Loucy (cell line): ENCODE results near the gene MTF2.

Experiments
- H2AFZ ChIP-seq: fragments of 200-600 bp; sonication (generic); 2 replicates; pipeline ENCODE4 v1.6.0; 2016; ENCODE audit warnings: antibody characterized with exemption, mild to moderate bottlenecking, low read length, moderate library complexity
- H3F3A ChIP-seq: fragments of 200-600 bp; 2 replicates; pipeline ENCODE4 v1.6.0; 2016; ENCODE audit warnings: antibody characterized with exemption, low read depth, mild to moderate bottlenecking
- H3K27me3 ChIP-seq: fragments of 200-600 bp; sonication (generic); 2 replicates; pipeline ENCODE4 v1.6.1; 2014; ENCODE audit warnings: low read length, mild to moderate bottlenecking; ENCODE audit not compliant: insufficient read depth, poor library complexity, severe bottlenecking
- H3K36me3 ChIP-seq: fragments of 200-600 bp; sonication (generic); 2 replicates; pipeline ENCODE4 v1.6.1; 2016; ENCODE audit warnings: low read length; ENCODE audit not compliant: insufficient read depth
- H3K4me1 ChIP-seq: fragments of 200-600 bp; sonication (generic); 2 replicates; pipeline ENCODE4 v1.5.1; 2014; ENCODE audit warnings: low read length, mild to moderate bottlenecking; ENCODE audit not compliant: insufficient read depth, poor library complexity, severe bottlenecking
- H3K4me2 ChIP-seq: fragments of 200-600 bp; sonication (generic); 2 replicates; pipeline ENCODE4 v1.6.0; 2014; ENCODE audit warnings: antibody characterized with exemption, low read length, low read depth, mild to moderate bottlenecking; ENCODE audit not compliant: poor library complexity, severe bottlenecking
- H3K4me3 ChIP-seq: fragments of 200-600 bp; sonication (generic); 2 replicates; pipeline ENCODE4 v1.5.1; 2014; ENCODE audit warnings: low read length, mild to moderate bottlenecking, mixed read lengths; ENCODE audit not compliant: poor library complexity, severe bottlenecking
- H3K79me2 ChIP-seq: fragments of 200-600 bp; sonication (generic); 2 replicates; pipeline ENCODE4 v1.6.1; 2014; ENCODE audit warnings: low read length; ENCODE audit not compliant: insufficient read depth
- H3K9ac ChIP-seq: fragments of 200-600 bp; sonication (generic); 2 replicates; pipeline ENCODE4 v1.6.0; 2014; ENCODE audit warnings: mild to moderate bottlenecking, low read depth, low read length, moderate library complexity; ENCODE audit not compliant: poor library complexity, severe bottlenecking
- H3K9me2 ChIP-seq: fragments of 200-600 bp; sonication (generic); replicated peaks from 2 replicates; pipeline ENCODE4 v1.6.1; 2016; ENCODE audit warnings: low read depth, low read length, mixed read lengths
- H3K9me3 ChIP-seq: fragments of 200-600 bp; sonication (generic); 2 replicates; pipeline ENCODE4 v1.6.1; 2014; ENCODE audit warnings: mild to moderate bottlenecking, antibody characterized with exemption, low read length, low read depth; ENCODE audit not compliant: insufficient read depth
- H4K20me1 ChIP-seq: fragments of 200-600 bp; sonication (generic); 2 replicates; pipeline ENCODE4 v1.6.0; 2014; ENCODE audit warnings: antibody characterized with exemption, low read length, mild to moderate bottlenecking; ENCODE audit not compliant: insufficient read depth, poor library complexity, severe bottlenecking
- CTCF ChIP-seq: fragments of 200-600 bp; sonication (generic); conservative IDR thresholded peaks from 2 replicates; pipeline ENCODE4 v1.5.1; 2014; ENCODE audit warnings: mild to moderate bottlenecking, antibody characterized with exemption, low read length
- EZH2phosphoT487 ChIP-seq: fragments of 200-600 bp; IDR thresholded peaks from 2 replicates; pipeline ENCODE4 v1.6.1; 2018; ENCODE audit warnings: antibody characterized with exemption, mild to moderate bottlenecking, moderate library complexity, borderline replicate concordance

MTF2 gene

GRCh38 chr1:93036672-93037071 lies 42.4 kb upstream of the MTF2 start:
- no peak overlapping the region for H2AFZ ChIP-seq
- no peaks in the 10 kb centered on the region for H4K20me1 ChIP-seq
- H3F3A ChIP-seq = no peaks in the 10 kb centered on the region
- TF ChIP-seq CTCF (no peak), EZH2phosphoT487 (no peak)
- no peaks in the 10 kb centered on the region for H3K79me2 ChIP-seq
- no peaks in the 10 kb centered on the region for H3K36me3 ChIP-seq
- peaks cover 9% of the 10 kb centered on the region for H3K4me1 ChIP-seq
- no peaks in the 10 kb centered on the region for H3K27me3 ChIP-seq
- H3K4me2 ChIP-seq = no peak overlapping the region
- H3K9me2 ChIP-seq = no peaks in the 10 kb centered on the region
- no peak overlapping the region for H3K9ac ChIP-seq
- H3K9me3 ChIP-seq = no peaks in the 10 kb centered on the region
- H3K4me3 ChIP-seq = no peak overlapping the region

- Histone ChIP-seq H3K36me3 (no peaks in the 10 kb centered on the region), H3F3A (no peaks in the 10 kb centered on the region), H2AFZ (peak overlapping the region; percentile 84), H3K4me3 (peak overlapping the region; percentile 54), H3K9ac (peak overlapping the region; percentile 3), H3K4me2 (peak overlapping the region; percentile 61), H3K27me3 (no peaks in the 10 kb centered on the region), H3K79me2 (no peaks in the 10 kb centered on the region), H4K20me1 (no peaks in the 10 kb centered on the region), H3K9me2 (no peaks in the 10 kb centered on the region), H3K4me1 (no peaks in the 10 kb centered on the region), H3K9me3 (no peaks in the 10 kb centered on the region)
- no peak for TF ChIP-seq CTCF
- no peak for TF ChIP-seq EZH2phosphoT487
Observed at GRCh38 chr1:93042187-93043056, 36.7 kb upstream of the MTF2 start.

GRCh38 chr1:93043057-93043557 lies 36.0 kb upstream of the MTF2 start:
- H3K9me2 ChIP-seq = no peaks in the 10 kb centered on the region

More at GRCh38 chr1:93043057-93043557, 36.0 kb upstream of the MTF2 start:
- H3K27me3 ChIP-seq = no peaks in the 10 kb centered on the region
- H4K20me1 ChIP-seq = no peaks in the 10 kb centered on the region
- H3K9me3 ChIP-seq = no peaks in the 10 kb centered on the region
- TF ChIP-seq EZH2phosphoT487 (no peak), CTCF (no peak)
- peak overlapping the region; percentile 84 for H2AFZ ChIP-seq
- no peaks in the 10 kb centered on the region for H3K79me2 ChIP-seq
- no peaks in the 10 kb centered on the region for H3K4me1 ChIP-seq
- no peaks in the 10 kb centered on the region for H3F3A ChIP-seq
- H3K9ac ChIP-seq = no peak overlapping the region
- H3K36me3 ChIP-seq = no peaks in the 10 kb centered on the region
- H3K4me2 ChIP-seq = peak overlapping the region; percentile 61
- no peak overlapping the region for H3K4me3 ChIP-seq
